Measurements from ENCODE around the gene ST3GAL6.

The ST3GAL6 gene

DNA sequence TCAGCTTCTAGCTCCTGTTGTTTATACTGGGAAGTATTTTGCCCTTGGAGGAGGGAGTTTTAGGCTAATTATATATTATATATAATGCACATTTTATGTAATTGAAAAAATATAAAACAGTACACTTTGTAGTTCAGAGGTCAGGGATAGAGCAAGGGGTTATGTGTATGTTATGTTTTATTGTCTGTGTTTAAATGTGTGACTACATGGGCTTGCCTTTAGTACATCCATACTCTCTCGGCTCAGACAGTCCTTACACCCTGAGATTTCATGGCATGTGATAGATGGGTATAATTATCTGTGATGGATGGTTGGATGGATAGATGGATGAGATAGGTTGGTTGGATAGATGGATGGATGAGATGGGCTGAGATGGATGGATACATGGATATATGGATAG is 17.4 kb upstream of the ST3GAL6 start:
- no peaks in the 10 kb centered on the region for H3K27me3 ChIP-seq (ENCODE audit: insufficient read depth, low read length)
- H3K4me1 ChIP-seq (ENCODE audit: insufficient read depth, low read length), result no peaks in the 10 kb centered on the region
- H3K4me3 ChIP-seq (ENCODE audit: low read length), result no peak overlapping the region
- H2AFZ ChIP-seq (ENCODE audit: low read depth, low read length), result no peak overlapping the region
- no peaks in the 10 kb centered on the region for H3K36me3 ChIP-seq (ENCODE audit: insufficient read depth, low read length)
- no peaks in the 10 kb centered on the region for H3K9me3 ChIP-seq (ENCODE audit: low read length)

DNA sequence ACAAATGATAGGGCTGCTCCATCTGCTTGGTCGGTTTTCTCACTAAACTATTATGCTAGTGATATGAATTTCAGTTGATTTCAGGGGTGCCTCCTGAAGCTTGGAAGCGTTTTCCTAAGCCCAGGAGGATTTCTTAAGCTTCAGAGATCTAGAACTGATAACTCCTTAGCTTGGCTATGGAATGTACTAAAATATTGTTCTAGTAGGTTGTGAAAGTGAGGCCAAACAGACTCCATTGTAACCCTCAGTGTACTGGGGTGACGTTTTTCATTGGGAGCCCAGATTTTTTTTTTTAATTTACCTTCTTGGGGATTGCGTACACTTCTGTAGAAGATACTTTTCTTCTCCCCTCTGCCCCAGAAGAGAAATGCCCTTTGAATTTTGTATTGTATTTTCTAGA is 17.0 kb upstream of the ST3GAL6 start:
- no peaks in the 10 kb centered on the region for H3K27me3 ChIP-seq (ENCODE audit: insufficient read depth, low read length)
- H3K4me1 ChIP-seq (ENCODE audit: insufficient read depth, low read length), result no peaks in the 10 kb centered on the region
- no peak overlapping the region for H2AFZ ChIP-seq (ENCODE audit: low read depth, low read length)
- no peaks in the 10 kb centered on the region for H3K36me3 ChIP-seq (ENCODE audit: insufficient read depth, low read length)
- H3K9me3 ChIP-seq (ENCODE audit: low read length), result no peaks in the 10 kb centered on the region
- no peak overlapping the region for H3K4me3 ChIP-seq (ENCODE audit: low read length)

DNA sequence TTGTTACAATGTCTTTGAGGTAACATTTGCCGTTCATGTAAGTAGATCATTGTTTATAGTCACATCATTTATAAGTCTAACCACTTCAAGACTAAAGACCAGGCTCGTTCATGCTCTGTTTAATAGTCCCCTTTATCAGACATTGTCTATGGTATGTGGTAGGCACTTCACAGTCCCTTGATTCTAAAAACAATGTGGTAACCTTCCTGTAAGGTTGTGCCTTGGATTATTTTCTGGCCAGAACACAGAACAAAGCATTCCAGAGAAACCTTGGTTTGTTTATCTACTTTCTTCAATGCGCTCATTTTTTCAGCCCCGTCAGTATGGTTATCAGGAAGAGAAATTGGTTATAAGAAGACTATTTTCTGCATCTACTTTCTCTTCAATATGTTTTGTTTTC is 16.3 kb upstream of the ST3GAL6 start:
- Histone ChIP-seq H3K9me3 (ENCODE audit: low read length) (no peaks in the 10 kb centered on the region), H3K4me3 (ENCODE audit: low read length) (no peak overlapping the region), H3K36me3 (ENCODE audit: insufficient read depth, low read length) (no peaks in the 10 kb centered on the region), H2AFZ (ENCODE audit: low read depth, low read length) (no peak overlapping the region), H3K4me1 (ENCODE audit: insufficient read depth, low read length) (no peaks in the 10 kb centered on the region), H3K27me3 (ENCODE audit: insufficient read depth, low read length) (no peaks in the 10 kb centered on the region)

DNA sequence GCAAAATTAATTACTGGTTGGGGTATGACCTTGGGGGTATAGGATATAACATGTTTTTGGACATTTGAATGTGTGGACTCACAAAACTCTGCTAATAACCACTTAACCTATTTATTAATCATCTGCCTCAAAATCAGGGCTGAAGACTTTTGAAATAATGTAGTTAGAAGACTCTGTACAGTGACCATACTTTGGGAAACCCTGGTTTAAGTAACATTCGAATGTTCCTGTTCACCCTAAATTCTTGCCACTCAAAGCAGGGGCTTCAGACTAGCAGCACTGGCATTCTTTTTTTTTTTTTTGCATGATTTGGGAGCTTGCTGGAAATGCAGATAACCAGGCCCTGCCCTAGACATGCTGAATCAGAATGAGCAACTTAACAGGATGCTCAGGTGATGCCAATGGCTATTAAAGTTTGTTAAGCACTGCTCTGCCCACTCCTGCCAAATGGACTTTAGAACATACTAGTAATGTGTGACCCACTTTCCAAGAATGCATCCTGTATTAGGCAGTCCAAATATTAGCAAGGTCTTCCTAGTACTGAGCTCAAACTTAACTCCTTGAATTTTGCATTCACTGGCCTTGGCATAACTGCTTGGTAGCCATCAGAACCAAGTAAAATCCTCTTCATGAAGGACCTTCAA is 12.7 kb upstream of the ST3GAL6 start:
- H3K4me3 ChIP-seq (ENCODE audit: low read length), result no peak overlapping the region
- no peaks in the 10 kb centered on the region for H3K4me1 ChIP-seq (ENCODE audit: insufficient read depth, low read length)
- H3K9me3 ChIP-seq (ENCODE audit: low read length), result no peaks in the 10 kb centered on the region
- no peaks in the 10 kb centered on the region for H3K27me3 ChIP-seq (ENCODE audit: insufficient read depth, low read length)
- no peak overlapping the region for H2AFZ ChIP-seq (ENCODE audit: low read depth, low read length)
- no peaks in the 10 kb centered on the region for H3K36me3 ChIP-seq (ENCODE audit: insufficient read depth, low read length)

DNA sequence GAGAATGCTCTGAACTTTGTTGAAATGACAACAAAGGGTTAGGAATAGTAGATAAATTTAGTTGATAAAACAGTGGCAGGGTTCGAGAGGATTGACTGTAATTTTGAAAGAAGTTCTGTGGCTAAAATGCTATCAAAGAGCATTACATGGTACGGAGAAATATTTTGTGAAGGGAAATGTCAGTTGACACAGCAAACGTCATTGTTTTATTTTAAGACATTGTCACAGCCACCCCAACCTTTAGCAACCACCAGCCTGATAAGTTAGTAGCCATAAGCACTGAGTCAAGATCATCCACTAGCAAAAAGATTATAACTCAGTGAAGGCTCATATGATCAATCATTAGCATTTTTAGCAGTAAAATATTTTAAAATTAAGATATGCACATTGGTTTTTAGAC is 8.7 kb upstream of the ST3GAL6 start:
- no peak overlapping the region for H3K4me3 ChIP-seq (ENCODE audit: low read length)
- H3K27me3 ChIP-seq (ENCODE audit: insufficient read depth, low read length), result no peaks in the 10 kb centered on the region
- no peaks in the 10 kb centered on the region for H3K36me3 ChIP-seq (ENCODE audit: insufficient read depth, low read length)
- no peaks in the 10 kb centered on the region for H3K9me3 ChIP-seq (ENCODE audit: low read length)
- H2AFZ ChIP-seq (ENCODE audit: low read depth, low read length), result no peak overlapping the region
- H3K4me1 ChIP-seq (ENCODE audit: insufficient read depth, low read length), result no peaks in the 10 kb centered on the region

DNA sequence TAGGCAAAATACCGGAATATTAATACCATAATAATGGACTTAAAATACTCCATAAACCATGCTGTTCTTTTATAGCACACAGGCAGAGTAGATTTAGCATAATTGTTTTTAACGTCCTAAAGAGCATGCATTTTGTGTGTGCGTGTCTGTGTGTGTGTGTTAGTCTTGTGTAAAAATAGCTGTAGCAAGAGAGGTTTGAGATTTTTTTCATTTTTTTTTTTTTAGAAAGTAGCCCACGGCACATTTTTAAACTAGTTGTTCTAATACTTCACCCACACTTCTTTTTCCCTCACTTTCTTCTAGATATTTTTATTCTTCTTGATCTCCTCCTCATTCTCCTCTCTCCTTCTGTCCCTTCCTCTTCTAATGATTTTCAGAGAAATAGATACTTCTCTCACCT is 7.5 kb upstream of the ST3GAL6 start:
- Histone ChIP-seq H3K4me3 (ENCODE audit: low read length) (no peak overlapping the region), H3K27me3 (ENCODE audit: insufficient read depth, low read length) (no peaks in the 10 kb centered on the region), H3K4me1 (ENCODE audit: insufficient read depth, low read length) (no peaks in the 10 kb centered on the region), H2AFZ (ENCODE audit: low read depth, low read length) (no peak overlapping the region), H3K9me3 (ENCODE audit: low read length) (no peaks in the 10 kb centered on the region), H3K36me3 (ENCODE audit: insufficient read depth, low read length) (no peaks in the 10 kb centered on the region)

GRCh38 chr3:98759629-98760028 is 3.5 kb upstream of the ST3GAL6 start:
- Histone ChIP-seq H3K4me3 (ENCODE audit: low read length) (no peak overlapping the region), H3K36me3 (ENCODE audit: insufficient read depth, low read length) (no peaks in the 10 kb centered on the region), H3K4me1 (ENCODE audit: insufficient read depth, low read length) (peaks cover 8% of the 10 kb centered on the region), H3K27me3 (ENCODE audit: insufficient read depth, low read length) (no peaks in the 10 kb centered on the region), H3K9me3 (ENCODE audit: low read length) (no peaks in the 10 kb centered on the region), H2AFZ (ENCODE audit: low read depth, low read length) (no peak overlapping the region)

DNA sequence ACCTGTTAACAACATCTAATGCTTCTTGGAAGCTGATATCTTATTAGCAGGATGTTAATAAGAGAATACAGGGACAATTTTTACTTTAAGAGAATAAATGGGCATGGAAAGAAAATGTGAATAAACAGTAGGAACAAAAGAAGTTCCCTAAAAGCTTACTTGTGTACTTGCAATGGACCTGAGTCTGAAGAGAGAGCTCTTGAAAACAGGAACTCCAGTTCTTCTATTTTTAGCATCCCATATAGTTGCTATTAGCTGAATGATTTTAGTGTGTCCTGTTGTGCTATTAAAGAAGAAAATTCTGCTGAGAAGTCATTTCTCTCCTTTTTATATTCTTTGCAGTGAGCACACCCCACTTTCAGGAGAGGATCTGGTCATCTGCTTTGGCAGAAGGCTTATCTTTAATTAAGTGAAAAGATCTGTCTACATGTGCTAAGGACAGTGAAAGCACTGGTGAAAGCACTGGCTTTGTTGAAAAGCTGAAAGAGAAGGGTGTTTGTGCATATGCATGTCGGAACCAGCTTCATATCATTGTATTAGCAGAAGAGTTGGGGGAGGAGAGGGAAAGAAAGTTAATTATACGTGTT is 1.4 kb upstream of the ST3GAL6 start:
- Histone ChIP-seq H2AFZ (ENCODE audit: low read depth, low read length) (peak overlapping the region; percentile 86), H3K4me3 (ENCODE audit: low read length) (no peak overlapping the region), H3K9me3 (ENCODE audit: low read length) (no peaks in the 10 kb centered on the region), H3K36me3 (ENCODE audit: insufficient read depth, low read length) (no peaks in the 10 kb centered on the region), H3K4me1 (ENCODE audit: insufficient read depth, low read length) (peaks cover 8% of the 10 kb centered on the region), H3K27me3 (ENCODE audit: insufficient read depth, low read length) (no peaks in the 10 kb centered on the region)

GRCh38 chr3:98763819-98764418 is 779 bp downstream of the ST3GAL6 start:
- Histone ChIP-seq H3K4me1 (ENCODE audit: insufficient read depth, low read length) (peaks cover 8% of the 10 kb centered on the region), H2AFZ (ENCODE audit: low read depth, low read length) (no peak overlapping the region), H3K27me3 (ENCODE audit: insufficient read depth, low read length) (no peaks in the 10 kb centered on the region), H3K4me3 (ENCODE audit: low read length) (no peak overlapping the region), H3K36me3 (ENCODE audit: insufficient read depth, low read length) (no peaks in the 10 kb centered on the region), H3K9me3 (ENCODE audit: low read length) (no peaks in the 10 kb centered on the region)

GRCh38 chr3:98764472-98764884 is 1.3 kb downstream of the ST3GAL6 start:
- H3K4me1 ChIP-seq (ENCODE audit: insufficient read depth, low read length), result peaks cover 8% of the 10 kb centered on the region
- no peaks in the 10 kb centered on the region for H3K9me3 ChIP-seq (ENCODE audit: low read length)
- H2AFZ ChIP-seq (ENCODE audit: low read depth, low read length), result no peak overlapping the region
- H3K36me3 ChIP-seq (ENCODE audit: insufficient read depth, low read length), result no peaks in the 10 kb centered on the region
- no peak overlapping the region for H3K4me3 ChIP-seq (ENCODE audit: low read length)
- no peaks in the 10 kb centered on the region for H3K27me3 ChIP-seq (ENCODE audit: insufficient read depth, low read length)

- no peaks in the 10 kb centered on the region for H3K36me3 ChIP-seq (ENCODE audit: insufficient read depth, low read length)
- no peak overlapping the region for H2AFZ ChIP-seq (ENCODE audit: low read depth, low read length)
- H3K9me3 ChIP-seq (ENCODE audit: low read length), result no peaks in the 10 kb centered on the region
- H3K4me1 ChIP-seq (ENCODE audit: insufficient read depth, low read length), result peaks cover 11% of the 10 kb centered on the region
- H3K4me3 ChIP-seq (ENCODE audit: low read length), result no peak overlapping the region
- H3K27me3 ChIP-seq (ENCODE audit: insufficient read depth, low read length), result no peaks in the 10 kb centered on the region
Measured at GRCh38 chr3:98765721-98766120, 2.6 kb downstream of the ST3GAL6 start.

DNA sequence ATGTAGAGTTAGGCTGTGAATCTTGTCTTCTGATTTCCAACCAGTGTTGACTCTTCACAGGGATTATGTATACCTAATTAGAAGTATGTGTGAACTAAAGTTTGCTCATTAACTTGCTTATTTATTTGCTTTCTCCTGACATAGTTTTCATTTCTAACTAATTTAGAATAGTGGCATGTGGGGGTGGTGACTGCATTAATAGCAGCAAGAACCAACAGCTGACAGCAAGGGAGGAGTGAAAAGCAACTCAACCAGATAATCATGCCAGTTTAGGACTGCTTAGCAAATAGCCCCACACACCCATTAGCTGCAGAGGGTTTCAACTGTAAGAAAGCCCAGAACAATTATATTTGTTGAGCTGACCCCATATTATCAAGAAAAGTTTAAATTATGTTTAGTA is 3.8 kb downstream of the ST3GAL6 start:
- no peaks in the 10 kb centered on the region for H3K9me3 ChIP-seq (ENCODE audit: low read length)
- peaks cover 6% of the 10 kb centered on the region for H3K4me1 ChIP-seq (ENCODE audit: insufficient read depth, low read length)
- H3K4me3 ChIP-seq (ENCODE audit: low read length), result no peak overlapping the region
- H2AFZ ChIP-seq (ENCODE audit: low read depth, low read length), result no peak overlapping the region
- H3K27me3 ChIP-seq (ENCODE audit: insufficient read depth, low read length), result no peaks in the 10 kb centered on the region
- no peaks in the 10 kb centered on the region for H3K36me3 ChIP-seq (ENCODE audit: insufficient read depth, low read length)

DNA sequence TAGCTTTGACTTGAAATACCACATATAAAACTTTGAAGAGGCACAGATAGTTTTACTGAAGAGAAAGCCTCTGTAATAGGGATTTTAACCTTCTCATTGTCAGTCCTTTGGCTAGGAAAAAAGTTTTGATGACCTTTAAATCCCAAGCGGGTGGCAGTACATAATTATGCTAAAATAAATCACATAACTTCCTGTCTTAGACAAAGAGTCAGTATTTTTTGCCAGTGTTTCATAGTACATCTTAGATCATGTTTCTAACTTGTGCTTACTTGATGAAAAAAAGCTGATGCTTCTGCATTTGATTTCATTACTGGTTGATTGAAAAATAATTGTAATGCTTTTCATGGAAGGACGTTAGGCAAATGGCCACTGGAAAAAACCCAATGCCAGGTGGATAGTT is 5.8 kb downstream of the ST3GAL6 start:
- Histone ChIP-seq H2AFZ (ENCODE audit: low read depth, low read length) (no peak overlapping the region), H3K27me3 (ENCODE audit: insufficient read depth, low read length) (no peaks in the 10 kb centered on the region), H3K4me1 (ENCODE audit: insufficient read depth, low read length) (peaks cover 3% of the 10 kb centered on the region), H3K4me3 (ENCODE audit: low read length) (no peak overlapping the region), H3K9me3 (ENCODE audit: low read length) (no peaks in the 10 kb centered on the region), H3K36me3 (ENCODE audit: insufficient read depth, low read length) (no peaks in the 10 kb centered on the region)

DNA sequence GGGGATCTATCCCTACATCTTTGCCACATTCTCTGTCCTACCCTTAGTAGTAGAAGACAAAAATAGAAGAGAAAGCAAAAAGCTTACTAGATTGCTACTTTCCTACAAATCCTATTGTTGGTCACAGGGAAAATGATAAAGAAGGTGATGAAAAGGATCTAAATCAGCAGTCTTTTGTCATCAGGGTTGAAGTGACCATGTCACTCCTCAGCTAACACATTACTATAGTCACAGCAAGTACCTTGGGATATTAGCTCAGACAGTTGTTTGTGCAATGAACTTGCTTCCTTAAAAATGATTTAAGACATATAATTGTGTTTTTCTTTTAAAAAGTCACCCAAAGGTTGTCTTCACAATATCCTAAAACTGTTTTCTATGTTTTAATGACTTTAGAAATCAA is 6.3 kb downstream of the ST3GAL6 start:
- Histone ChIP-seq H3K36me3 (ENCODE audit: insufficient read depth, low read length) (no peaks in the 10 kb centered on the region), H3K4me1 (ENCODE audit: insufficient read depth, low read length) (peaks cover 3% of the 10 kb centered on the region), H2AFZ (ENCODE audit: low read depth, low read length) (no peak overlapping the region), H3K27me3 (ENCODE audit: insufficient read depth, low read length) (no peaks in the 10 kb centered on the region), H3K9me3 (ENCODE audit: low read length) (no peaks in the 10 kb centered on the region), H3K4me3 (ENCODE audit: low read length) (no peak overlapping the region)

Data from neuron (in vitro differentiated cells).